Dermis blood vessel endothelial cell (primary cell): ENCODE measurements around the gene TOP2B. TPM values are rescaled to one million over a fixed set of nuclear protein-coding genes. Genes with fewer than 3 reads are reported as not detected.

ENCODE experiments used
- DNase-seq: peaks from one replicate; pipeline ENCODE4 v3.0.0; 2010
- total RNA-seq: library from RNA; depleted of rRNA; stranded (reverse); fragments of >200 nt; gene quantifications from 2 replicates; pipeline ENCODE4 v1.2.3, GENCODE V29; 2014

The TOP2B gene
- total RNA-seq, 1 donor from 2014 or later = 95.5 TPM

- DNase-seq = no peak
Observed at GRCh38 chr3:25610779-25611178, 53.9 kb downstream of the TOP2B start.

- DNase-seq = no peak
Observed at GRCh38 chr3:25610167-25610566, 54.5 kb downstream of the TOP2B start.

GRCh38 chr3:25604107-25604805 is 60.5 kb downstream of the TOP2B start:
- no peak for DNase-seq

GRCh38 chr3:25603703-25604102 is 61.0 kb downstream of the TOP2B start:
- DNase-seq = no peak

- no peak for DNase-seq
Observed at GRCh38 chr3:25597535-25598101, 67.1 kb downstream of the TOP2B start.

GRCh38 chr3:25594007-25594502 is 70.7 kb downstream of the TOP2B start:
- DNase-seq = peak; percentile 78

- no peak for DNase-seq
Observed at GRCh38 chr3:25593001-25593400, 71.7 kb downstream of the TOP2B start.

- no peak for DNase-seq
Observed at GRCh38 chr3:25592510-25592968, 72.2 kb downstream of the TOP2B start.

GRCh38 chr3:25589783-25590258 is 74.9 kb downstream of the TOP2B start:
- DNase-seq = no peak

- DNase-seq = no peak
Observed at GRCh38 chr3:25589104-25589782, 75.5 kb downstream of the TOP2B start.

- DNase-seq = no peak
Observed at GRCh38 chr3:25588441-25589103, 76.1 kb downstream of the TOP2B start.

- DNase-seq = no peak
Observed at GRCh38 chr3:25587975-25588374, 76.7 kb downstream of the TOP2B start.

- DNase-seq = no peak
Observed at GRCh38 chr3:25587526-25587925, 77.2 kb downstream of the TOP2B start.

GRCh38 chr3:25587094-25587493 is 77.6 kb downstream of the TOP2B start:
- DNase-seq = no peak

GRCh38 chr3:25586553-25586952 is 78.2 kb downstream of the TOP2B start:
- DNase-seq = no peak

- no peak for DNase-seq
Observed at GRCh38 chr3:25586167-25586505, 78.6 kb downstream of the TOP2B start.

GRCh38 chr3:25585361-25586166 is 79.1 kb downstream of the TOP2B start:
- DNase-seq = no peak

- DNase-seq = no peak
Observed at GRCh38 chr3:25584011-25584789, 80.5 kb downstream of the TOP2B start.

- DNase-seq = no peak
Observed at GRCh38 chr3:25583343-25583742, 81.4 kb downstream of the TOP2B start.

GRCh38 chr3:25582242-25582641 is 82.5 kb downstream of the TOP2B start:
- no peak for DNase-seq

- no peak for DNase-seq
Observed at GRCh38 chr3:25581823-25582222, 82.9 kb downstream of the TOP2B start.
